HepG2 (cell line): ENCODE results near the gene LAMA5. TPM values are rescaled to one million over a fixed set of nuclear protein-coding genes. Genes with fewer than 3 reads are reported as not detected.

ENCODE experiments used
- AHR ChIP-seq: IDR thresholded peaks from 2 replicates; pipeline ENCODE4 v1.6.1; 2018; ENCODE audit warnings: missing genetic modification reagents, missing compliant biosample characterization
- KDM2A ChIP-seq: sonication (generic); formaldehyde crosslinking; IDR thresholded peaks from 2 replicates; pipeline ENCODE4 v1.4.0; 2020; ENCODE audit warnings: low read depth, missing genetic modification reagents, borderline replicate concordance
- ZBTB33 ChIP-seq: sonication (generic); formaldehyde crosslinking; IDR thresholded peaks from 2 replicates; pipeline ENCODE4 v1.4.0; 2020; ENCODE audit warnings: missing genetic modification reagents
- ZFP62 ChIP-seq: sonication (generic); formaldehyde crosslinking; IDR thresholded peaks from 2 replicates; pipeline ENCODE4 v1.4.0; 2020; ENCODE audit warnings: missing genetic modification reagents
- ZNF121 ChIP-seq: sonication (generic); formaldehyde crosslinking; IDR thresholded peaks from 2 replicates; pipeline ENCODE4 v1.5.0; 2020; ENCODE audit warnings: mild to moderate bottlenecking, missing genetic modification reagents
- ZNF790 ChIP-seq: sonication (generic); formaldehyde crosslinking; IDR thresholded peaks from 2 replicates; pipeline ENCODE4 v1.8.0; 2022; ENCODE audit warnings: missing genetic modification reagents, mild to moderate bottlenecking, borderline replicate concordance
- ZSCAN20 ChIP-seq: sonication (generic); formaldehyde crosslinking; IDR thresholded peaks from 2 replicates; pipeline ENCODE4 v1.4.0; 2020; ENCODE audit warnings: missing genetic modification reagents, mild to moderate bottlenecking, borderline replicate concordance
- ZUFSP ChIP-seq: sonication (generic); formaldehyde crosslinking; IDR thresholded peaks from 2 replicates; pipeline ENCODE4 v1.9.0; 2021; ENCODE audit warnings: missing genetic modification reagents, mild to moderate bottlenecking, borderline replicate concordance
- polyA plus RNA-seq, 8 experiments: library from polyadenylated mRNA; depleted of rRNA in 3 of 8; stranded (reverse) in 7 of 8; unstranded in 1 of 8; fragments of >200 nt; fragmentation: Illumina TruSeq in 4 of 8; extraction: Trizol in 4 of 8; gene quantifications; 2 replicates each; pipeline versions ENCODE4 v1.2.1 to v1.2.3, GENCODE V29; 2011 to 2016; ENCODE audit warnings: low read depth in 4 of 8, missing spikeins in 1 of 8, mixed read lengths in 1 of 8; ENCODE audit not compliant: insufficient read depth in 1 of 8
- total RNA-seq, 5 experiments: library from RNA; depleted of rRNA; stranded (reverse); fragments of >200 nt; fragmentation: Illumina TruSeq; extraction: Trizol; gene quantifications; 2 replicates each; pipeline ENCODE4 v1.2.3, GENCODE V29; 2016; ENCODE audit warnings: low read depth in 1 of 5
- TF ChIP-seq, protein P1 (sequence below), 2 experiments: sonication (generic) in 1 of 2; formaldehyde crosslinking in 1 of 2; IDR thresholded peaks; 2 replicates each; pipeline versions ENCODE4 v1.4.0 to v1.6.1; 2018 to 2020; ENCODE audit warnings: missing genetic modification reagents in 2 of 2, borderline replicate concordance in 1 of 2, low read depth in 1 of 2, mild to moderate bottlenecking in 1 of 2, missing biosample characterization in 1 of 2
- TF ChIP-seq, protein P2 (sequence below): sonication (generic); formaldehyde crosslinking; IDR thresholded peaks from 2 replicates; pipeline ENCODE4 v1.5.0; 2020; ENCODE audit warnings: mild to moderate bottlenecking, missing genetic modification reagents, borderline replicate concordance

The LAMA5 gene
- total and polyA plus RNA-seq, 2 of the 13 experiments (the other 11 are each of a cell fraction or from before 2014, with no cell fraction given) = 21.0 to 44.7 TPM

DNA sequence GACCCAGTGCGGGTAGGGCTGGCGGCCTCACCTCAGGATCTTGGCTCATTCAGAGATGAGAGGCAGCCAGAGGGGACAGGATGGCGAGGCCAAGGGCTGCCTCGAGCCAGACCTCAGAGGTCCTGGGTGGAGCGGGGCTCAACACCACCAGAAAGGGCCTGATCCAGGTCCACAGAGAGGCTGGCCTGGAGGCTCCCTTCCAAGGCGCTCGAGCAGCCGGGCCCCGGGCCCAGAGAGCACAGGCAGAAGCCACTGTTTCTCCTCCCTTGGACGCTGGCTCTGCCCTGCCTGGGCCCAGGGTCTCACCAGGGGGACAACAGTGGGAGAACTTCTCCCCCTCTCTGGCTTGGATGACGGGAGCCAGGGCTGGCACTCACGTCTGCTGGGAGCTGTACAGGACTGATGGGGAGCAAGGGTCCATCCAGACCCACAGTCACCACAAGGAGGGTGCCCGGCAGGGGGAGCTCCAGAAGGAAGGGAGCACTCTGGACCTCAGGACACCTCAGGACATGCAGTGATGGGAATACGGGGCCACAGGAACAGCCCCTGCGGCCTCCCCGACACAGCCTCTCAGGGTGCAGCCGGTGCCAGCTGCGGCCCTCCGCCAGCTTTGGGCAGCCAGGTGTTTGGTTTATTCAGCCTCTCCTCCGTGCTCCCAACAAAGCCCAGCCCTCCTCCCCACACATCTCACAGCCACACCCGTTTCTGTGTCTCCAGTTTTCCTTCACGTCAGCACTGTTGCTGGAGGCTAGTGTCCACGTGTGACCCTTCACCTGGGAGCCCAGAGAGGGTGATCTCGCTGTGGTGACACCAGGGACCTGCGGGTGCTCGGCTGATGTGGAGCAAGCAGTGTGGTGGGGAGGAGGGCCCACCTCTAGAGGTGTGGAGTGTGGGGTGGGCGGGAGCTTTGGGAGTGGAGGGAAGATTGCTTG, 28.5 kb upstream of the LAMA5 start (continued):
- TF ChIP-seq ZNF121 = no peak
- TF ChIP-seq ZFP62 = no peak
- TF ChIP-seq, protein P1, sequence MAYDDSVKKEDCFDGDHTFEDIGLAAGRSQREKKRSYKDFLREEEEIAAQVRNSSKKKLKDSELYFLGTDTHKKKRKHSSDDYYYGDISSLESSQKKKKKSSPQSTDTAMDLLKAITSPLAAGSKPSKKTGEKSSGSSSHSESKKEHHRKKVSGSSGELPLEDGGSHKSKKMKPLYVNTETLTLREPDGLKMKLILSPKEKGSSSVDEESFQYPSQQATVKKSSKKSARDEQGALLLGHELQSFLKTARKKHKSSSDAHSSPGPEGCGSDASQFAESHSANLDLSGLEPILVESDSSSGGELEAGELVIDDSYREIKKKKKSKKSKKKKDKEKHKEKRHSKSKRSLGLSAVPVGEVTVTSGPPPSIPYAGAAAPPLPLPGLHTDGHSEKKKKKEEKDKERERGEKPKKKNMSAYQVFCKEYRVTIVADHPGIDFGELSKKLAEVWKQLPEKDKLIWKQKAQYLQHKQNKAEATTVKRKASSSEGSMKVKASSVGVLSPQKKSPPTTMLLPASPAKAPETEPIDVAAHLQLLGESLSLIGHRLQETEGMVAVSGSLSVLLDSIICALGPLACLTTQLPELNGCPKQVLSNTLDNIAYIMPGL (CRISPR knock-in tag; IDR thresholded peaks at IDR 0.05; ENCODE audit: borderline replicate concordance in 1 of 2, low read depth in 1 of 2) = 0 out of 4 replicates have a peak, but pooled peaks of 1 of the 2 experiments have one; percentile 34
- 0 out of 2 replicates have a peak, but pooled peaks have one; percentile 23 for TF ChIP-seq ZBTB33 (CRISPR knock-in tag)
- no peak for TF ChIP-seq ZSCAN20
- no peak for TF ChIP-seq ZUFSP
- TF ChIP-seq KDM2A (CRISPR knock-in tag) = no peak
- TF ChIP-seq, protein P2, sequence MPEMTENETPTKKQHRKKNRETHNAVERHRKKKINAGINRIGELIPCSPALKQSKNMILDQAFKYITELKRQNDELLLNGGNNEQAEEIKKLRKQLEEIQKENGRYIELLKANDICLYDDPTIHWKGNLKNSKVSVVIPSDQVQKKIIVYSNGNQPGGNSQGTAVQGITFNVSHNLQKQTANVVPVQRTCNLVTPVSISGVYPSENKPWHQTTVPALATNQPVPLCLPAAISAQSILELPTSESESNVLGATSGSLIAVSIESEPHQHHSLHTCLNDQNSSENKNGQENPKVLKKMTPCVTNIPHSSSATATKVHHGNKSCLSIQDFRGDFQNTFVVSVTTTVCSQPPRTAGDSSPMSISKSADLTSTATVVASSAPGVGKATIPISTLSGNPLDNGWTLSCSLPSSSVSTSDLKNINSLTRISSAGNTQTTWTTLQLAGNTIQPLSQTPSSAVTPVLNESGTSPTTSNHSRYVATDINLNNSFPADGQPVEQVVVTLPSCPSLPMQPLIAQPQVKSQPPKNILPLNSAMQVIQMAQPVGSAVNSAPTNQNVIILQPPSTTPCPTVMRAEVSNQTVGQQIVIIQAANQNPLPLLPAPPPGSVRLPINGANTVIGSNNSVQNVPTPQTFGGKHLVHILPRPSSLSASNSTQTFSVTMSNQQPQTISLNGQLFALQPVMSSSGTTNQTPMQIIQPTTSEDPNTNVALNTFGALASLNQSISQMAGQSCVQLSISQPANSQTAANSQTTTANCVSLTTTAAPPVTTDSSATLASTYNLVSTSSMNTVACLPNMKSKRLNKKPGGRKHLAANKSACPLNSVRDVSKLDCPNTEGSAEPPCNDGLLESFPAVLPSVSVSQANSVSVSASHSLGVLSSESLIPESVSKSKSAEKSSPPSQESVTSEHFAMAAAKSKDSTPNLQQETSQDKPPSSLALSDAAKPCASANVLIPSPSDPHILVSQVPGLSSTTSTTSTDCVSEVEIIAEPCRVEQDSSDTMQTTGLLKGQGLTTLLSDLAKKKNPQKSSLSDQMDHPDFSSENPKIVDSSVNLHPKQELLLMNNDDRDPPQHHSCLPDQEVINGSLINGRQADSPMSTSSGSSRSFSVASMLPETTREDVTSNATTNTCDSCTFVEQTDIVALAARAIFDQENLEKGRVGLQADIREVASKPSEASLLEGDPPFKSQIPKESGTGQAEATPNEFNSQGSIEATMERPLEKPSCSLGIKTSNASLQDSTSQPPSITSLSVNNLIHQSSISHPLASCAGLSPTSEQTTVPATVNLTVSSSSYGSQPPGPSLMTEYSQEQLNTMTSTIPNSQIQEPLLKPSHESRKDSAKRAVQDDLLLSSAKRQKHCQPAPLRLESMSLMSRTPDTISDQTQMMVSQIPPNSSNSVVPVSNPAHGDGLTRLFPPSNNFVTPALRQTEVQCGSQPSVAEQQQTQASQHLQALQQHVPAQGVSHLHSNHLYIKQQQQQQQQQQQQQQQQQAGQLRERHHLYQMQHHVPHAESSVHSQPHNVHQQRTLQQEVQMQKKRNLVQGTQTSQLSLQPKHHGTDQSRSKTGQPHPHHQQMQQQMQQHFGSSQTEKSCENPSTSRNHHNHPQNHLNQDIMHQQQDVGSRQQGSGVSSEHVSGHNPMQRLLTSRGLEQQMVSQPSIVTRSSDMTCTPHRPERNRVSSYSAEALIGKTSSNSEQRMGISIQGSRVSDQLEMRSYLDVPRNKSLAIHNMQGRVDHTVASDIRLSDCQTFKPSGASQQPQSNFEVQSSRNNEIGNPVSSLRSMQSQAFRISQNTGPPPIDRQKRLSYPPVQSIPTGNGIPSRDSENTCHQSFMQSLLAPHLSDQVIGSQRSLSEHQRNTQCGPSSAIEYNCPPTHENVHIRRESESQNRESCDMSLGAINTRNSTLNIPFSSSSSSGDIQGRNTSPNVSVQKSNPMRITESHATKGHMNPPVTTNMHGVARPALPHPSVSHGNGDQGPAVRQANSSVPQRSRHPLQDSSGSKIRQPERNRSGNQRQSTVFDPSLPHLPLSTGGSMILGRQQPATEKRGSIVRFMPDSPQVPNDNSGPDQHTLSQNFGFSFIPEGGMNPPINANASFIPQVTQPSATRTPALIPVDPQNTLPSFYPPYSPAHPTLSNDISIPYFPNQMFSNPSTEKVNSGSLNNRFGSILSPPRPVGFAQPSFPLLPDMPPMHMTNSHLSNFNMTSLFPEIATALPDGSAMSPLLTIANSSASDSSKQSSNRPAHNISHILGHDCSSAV = no peak
- TF ChIP-seq ZNF790 (CRISPR knock-in tag) = no peak
- 0 out of 2 replicates have a peak, but pooled peaks have one; percentile 56 for TF ChIP-seq AHR
